Measurements from ENCODE around the gene CTNND2. TPM values are rescaled to one million over a fixed set of nuclear protein-coding genes. Genes with fewer than 3 reads are reported as not detected.

CTNND2 gene
- total RNA-seq, 1 donor from 2014 or later: 41.3 TPM

DNA sequence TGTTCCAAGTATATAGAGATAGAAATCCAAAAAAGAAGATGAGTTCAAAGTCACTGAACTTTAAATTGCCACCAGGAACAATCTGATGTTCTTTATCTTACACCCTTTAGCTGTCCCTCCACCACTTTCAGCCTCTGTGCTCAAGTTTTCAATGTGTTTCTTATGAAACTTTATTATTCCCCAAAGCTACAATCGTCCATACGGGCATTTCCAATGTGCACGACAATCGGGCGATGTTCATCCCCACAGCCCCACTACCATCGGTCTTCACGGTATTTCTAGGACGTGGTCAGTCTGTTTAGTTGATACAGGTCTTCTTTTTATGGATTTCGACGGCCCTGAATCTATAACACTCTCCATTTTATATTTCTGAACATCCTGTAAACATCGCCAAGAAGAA lies 904.5 kb downstream of the CTNND2 start:
- intact Hi-C loops (cut with DNase I): loop anchor here (10.0 kb wide), 1 partner anchor 605 kb away; no protein-coding TSS in a partner anchor

GRCh38 chr5:10995891-10996290 lies 908.4 kb downstream of the CTNND2 start:
- DNase-seq (ENCODE audit: low spot score): no peak
- intact Hi-C loops (cut with DNase I): no loop called here

More for the DNA sequence above, 904.5 kb downstream of the CTNND2 start:
- DNase-seq (ENCODE audit: low spot score): no peak

- intact Hi-C loops (cut with DNase I): no loop called here
- no peak for DNase-seq (ENCODE audit: low spot score)
Observed at GRCh38 chr5:10994091-10994986, 909.9 kb downstream of the CTNND2 start.

- no peak for DNase-seq (ENCODE audit: low spot score)
- intact Hi-C loops (cut with DNase I): no loop called here
Observed at GRCh38 chr5:10990634-10991033, 913.6 kb downstream of the CTNND2 start.

DNA sequence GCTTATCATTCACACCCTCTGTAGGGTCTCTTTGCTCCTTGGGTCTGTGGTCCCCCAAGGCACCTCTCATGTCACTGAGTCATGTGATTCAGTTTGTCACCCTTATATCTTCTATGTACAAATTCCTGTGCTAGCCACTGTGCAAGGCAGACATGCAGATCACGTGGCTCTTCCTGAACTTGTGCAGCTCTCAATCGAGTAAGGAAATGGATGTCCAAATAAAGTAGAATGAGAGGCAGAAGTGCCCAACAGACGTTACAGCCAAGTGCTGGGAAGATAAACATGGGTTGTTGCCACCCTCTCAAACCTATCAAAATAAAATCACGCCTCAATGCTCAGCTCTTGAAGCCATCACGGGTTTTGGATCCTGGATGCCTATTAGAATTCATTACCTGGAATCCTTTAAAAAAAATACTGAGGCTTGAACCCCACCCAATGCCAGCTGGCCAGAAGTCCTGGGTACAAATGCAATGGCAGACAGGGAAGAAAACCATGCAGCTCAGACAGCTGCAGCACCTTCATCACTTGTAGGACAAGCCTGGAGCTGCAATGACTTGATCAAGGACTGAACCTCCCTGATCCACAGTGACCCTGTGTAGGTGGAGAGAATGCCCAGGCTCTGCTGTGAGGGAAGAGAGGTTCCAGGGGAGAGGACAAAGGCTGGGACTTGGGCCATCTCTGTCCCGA lies 914.5 kb downstream of the CTNND2 start:
- DNase-seq (ENCODE audit: low spot score): no peak
- intact Hi-C loops (cut with DNase I): loop anchor here (5.0 kb wide), 5 partner anchors 132 to 287 kb away; no protein-coding TSS in a partner anchor

DNA sequence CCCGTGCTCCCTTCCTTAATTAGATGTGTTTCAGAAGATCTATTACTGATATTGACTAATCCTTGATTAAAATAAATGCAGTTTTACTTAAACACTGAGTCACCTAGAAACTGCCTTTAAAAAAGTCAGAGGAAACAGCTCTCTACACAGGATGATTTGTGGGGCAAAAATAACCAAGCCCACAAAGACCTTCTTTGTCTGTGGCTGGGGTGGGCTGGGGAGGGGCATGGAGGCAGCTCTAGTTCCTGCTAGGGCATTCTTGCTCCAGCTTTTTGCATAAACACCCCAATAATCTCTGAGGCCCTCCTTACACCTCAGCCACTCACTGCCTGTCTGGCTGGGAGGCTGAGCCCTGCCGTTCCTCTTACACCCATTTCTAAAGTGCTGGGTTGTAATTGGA lies 915.6 kb downstream of the CTNND2 start:
- intact Hi-C loops (cut with DNase I): loop anchor here (5.0 kb wide), 5 partner anchors 131 to 286 kb away; no protein-coding TSS in a partner anchor
- no peak for DNase-seq (ENCODE audit: low spot score)

DNA sequence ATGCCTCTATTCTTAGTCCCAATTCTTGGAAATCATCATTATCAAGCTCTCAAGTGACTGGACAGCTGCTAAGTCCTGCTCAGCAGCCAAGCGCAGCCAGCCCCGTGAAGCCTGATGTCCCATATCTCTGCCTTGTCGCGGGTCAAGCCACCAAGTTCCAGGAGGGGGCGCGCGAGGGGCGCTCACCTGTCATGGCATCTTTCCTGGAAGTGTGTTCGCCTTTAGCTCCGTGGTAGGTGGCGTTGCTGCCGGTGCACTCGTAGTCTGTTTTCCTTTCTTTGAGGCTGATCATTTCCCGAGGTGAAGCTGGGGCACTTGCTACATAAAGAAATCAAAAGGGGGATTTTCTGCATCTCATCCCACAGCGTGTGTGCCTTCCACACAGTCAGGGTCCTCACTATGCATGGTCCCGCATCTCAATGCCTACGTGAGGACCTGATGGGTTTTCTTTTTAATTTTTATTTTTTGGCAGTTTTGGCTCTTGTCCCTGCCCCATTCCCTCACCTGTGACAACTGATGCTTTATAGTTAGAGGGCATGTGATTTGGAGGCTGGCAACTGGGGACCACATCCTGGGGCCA lies 916.2 kb downstream of the CTNND2 start:
- intact Hi-C loops (cut with DNase I): loop anchor here (5.0 kb wide), 5 partner anchors 131 to 286 kb away; no protein-coding TSS in a partner anchor

GRCh38 chr5:10987276-10987924 lies 916.8 kb downstream of the CTNND2 start:
- intact Hi-C loops (cut with DNase I): loop anchor here (5.0 kb wide), 5 partner anchors 130 to 285 kb away; no protein-coding TSS in a partner anchor
- no peak for DNase-seq (ENCODE audit: low spot score)

More for the DNA sequence above, 916.2 kb downstream of the CTNND2 start:
- peak; percentile 91 for DNase-seq (ENCODE audit: low spot score)

DNA sequence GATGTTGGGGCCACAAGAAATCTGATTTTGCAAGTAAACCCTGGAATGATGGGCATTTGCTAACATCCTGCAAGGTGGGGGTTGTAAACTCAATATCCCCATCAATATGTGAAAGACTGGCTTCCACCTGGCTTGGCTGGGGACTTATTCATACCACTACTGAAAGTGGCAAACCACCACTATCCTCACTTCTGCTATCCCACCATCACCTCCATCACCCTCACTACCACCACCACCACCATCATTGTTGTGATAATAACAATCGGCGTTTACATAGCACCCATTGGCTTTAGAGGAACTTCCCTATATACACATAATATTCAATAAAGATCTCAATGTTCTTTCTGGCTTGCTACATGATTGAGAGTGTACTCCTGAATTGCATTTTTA lies 918.5 kb downstream of the CTNND2 start:
- no peak for DNase-seq (ENCODE audit: low spot score)
- intact Hi-C loops (cut with DNase I): loop anchor here (5.0 kb wide), 5 partner anchors 128 to 283 kb away; no protein-coding TSS in a partner anchor

DNA sequence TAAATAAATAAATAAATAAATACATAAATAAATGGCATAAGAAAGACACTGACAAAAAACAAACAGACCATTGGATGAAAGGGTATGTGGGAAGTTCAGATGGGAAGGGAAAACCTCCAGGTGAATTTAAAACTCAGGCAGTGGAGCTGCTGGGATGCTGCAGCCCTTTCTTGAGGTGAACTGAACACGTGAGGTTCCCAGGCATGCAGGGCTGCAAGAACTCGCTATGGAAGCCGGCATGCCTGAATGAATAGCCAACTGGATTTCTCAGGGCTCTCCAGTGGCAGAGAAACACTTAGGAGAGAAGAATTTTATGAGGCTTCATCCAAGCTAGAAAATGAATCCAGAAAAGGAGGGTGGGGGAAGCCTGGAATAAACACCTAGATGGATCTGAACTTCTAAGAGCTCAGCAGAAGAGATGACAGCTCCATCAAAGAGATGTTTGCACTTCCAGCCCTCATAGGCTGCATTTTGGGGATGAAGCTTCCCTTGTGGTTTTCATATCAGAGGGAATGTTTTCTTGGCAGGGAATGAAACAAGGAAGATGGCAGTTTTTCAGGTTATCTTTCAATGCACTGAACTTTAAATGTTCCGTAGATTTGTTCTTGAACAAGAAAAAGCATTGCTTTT lies 919.0 kb downstream of the CTNND2 start:
- intact Hi-C loops (cut with DNase I): loop anchor here (5.0 kb wide), 5 partner anchors 128 to 283 kb away; no protein-coding TSS in a partner anchor
- DNase-seq (ENCODE audit: low spot score): no peak

DNA sequence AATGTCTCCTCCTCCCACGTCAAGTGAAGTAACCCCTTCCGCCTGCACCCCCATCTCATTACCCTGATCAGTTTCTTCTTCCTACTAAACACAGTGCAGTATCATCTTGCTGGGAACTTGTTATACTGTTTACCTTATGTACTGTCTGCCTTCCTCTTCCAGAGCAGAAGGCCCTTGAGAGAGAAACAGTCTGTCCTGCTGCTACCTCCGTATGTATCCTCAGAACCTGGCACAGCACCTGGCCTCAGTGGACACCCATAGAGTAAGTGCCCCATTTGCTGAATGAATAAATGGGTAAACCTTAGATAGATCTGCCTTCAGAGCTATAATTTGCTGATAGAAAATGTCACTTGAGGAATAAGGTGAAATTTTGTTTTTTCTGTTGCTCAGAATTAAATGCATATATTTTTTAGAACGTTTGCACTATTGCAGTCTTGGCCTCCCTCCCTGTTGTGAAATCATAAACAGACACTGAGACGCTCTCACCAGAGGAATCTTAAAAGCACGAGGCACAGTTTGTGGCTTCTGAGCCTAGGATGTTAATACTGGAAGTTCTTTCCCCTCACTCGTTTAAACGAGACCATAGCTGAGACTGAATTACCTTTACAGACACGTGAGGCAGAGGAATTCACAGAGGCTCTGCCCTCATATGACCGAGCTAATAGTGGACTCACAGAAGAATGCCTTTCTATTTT lies 920.1 kb downstream of the CTNND2 start:
- DNase-seq (ENCODE audit: low spot score): no peak
- intact Hi-C loops (cut with DNase I): no loop called here

DNA sequence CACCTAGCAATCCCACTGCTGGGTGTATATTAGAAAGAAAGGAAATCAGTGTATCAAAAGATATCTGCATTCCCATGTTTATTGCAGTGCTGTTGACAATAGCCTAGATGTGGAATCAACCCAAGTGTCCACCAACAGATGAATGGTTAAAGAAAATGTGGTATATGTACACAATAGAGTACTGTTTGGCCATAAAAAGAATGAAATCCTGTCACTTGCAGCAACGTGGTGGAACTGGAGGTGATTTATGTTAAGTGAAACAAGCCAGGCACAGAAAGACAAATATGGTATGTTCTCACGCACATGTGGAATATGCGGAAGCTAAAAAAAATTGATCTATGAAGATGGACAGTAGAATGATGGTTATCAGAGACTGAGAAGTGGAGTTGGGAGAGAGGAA lies 921.6 kb downstream of the CTNND2 start:
- intact Hi-C loops (cut with DNase I): no loop called here
- DNase-seq (ENCODE audit: low spot score): no peak

- intact Hi-C loops (cut with DNase I): no loop called here
- no peak for DNase-seq (ENCODE audit: low spot score)
Observed at GRCh38 chr5:10981932-10982331, 922.3 kb downstream of the CTNND2 start.

GRCh38 chr5:10977011-10977410 lies 927.2 kb downstream of the CTNND2 start:
- no peak for DNase-seq (ENCODE audit: low spot score)
- intact Hi-C loops (cut with DNase I): no loop called here

DNA sequence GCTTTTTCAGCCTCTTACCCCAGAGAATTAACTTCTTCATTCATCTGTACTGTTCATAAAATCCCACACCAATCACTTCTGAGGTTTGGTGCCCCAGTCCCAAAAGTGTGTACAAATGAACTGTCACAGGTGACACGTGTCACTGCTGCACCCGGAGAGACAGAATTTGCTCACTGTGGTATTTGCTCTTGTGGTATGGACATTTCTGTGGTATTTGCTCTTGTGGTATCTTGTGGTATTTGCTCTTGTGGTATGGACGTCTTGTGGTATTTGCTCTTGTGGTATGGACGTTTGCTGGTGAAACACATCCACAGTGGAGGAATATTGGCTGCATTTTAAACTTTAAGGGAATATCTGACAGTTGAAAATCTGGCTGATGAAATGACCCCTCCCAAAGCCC lies 928.3 kb downstream of the CTNND2 start:
- no peak for DNase-seq (ENCODE audit: low spot score)
- intact Hi-C loops (cut with DNase I): no loop called here

- no peak for DNase-seq (ENCODE audit: low spot score)
- intact Hi-C loops (cut with DNase I): no loop called here
Observed at GRCh38 chr5:10974850-10975249, 929.4 kb downstream of the CTNND2 start.

- intact Hi-C loops (cut with DNase I): no loop called here
- no peak for DNase-seq (ENCODE audit: low spot score)
Observed at GRCh38 chr5:10973316-10973715, 930.9 kb downstream of the CTNND2 start.

DNA sequence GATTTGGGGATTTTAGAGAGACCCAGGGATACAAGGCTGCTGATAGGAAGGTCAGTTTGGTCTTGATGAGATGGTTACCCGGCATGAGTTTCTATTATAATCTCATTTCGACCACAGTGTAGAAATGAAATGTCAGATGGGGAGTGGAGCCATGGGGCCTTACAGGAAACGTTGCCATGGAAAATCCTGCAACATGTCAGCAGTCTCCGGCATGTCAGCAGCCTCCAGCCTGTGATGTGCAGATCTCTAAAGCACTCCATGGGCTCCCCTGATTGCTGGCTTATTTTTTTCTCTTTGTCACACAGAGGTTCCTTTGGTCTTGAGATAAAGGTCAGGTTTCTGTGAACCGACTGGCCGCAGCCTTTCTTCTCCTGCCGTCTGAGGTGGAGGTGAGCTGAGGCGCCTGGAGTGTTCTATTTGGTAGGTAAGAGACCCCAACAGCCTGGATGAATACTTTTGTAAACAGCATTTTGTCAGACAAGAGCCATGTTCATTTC lies 934.5 kb downstream of the CTNND2 start:
- intact Hi-C loops (cut with DNase I): no loop called here
- no peak for DNase-seq (ENCODE audit: low spot score)

All from cardiac septum (tissue), 1 donor.